Endothelial cell of umbilical vein (primary cell): ENCODE measurements around the gene MRPS26. TPM values are rescaled to one million over a fixed set of nuclear protein-coding genes. Genes with fewer than 3 reads are reported as not detected.

Experiments
- BruUV-seq: library from RNA; stranded (reverse); fragments of 400-500 nt; replicated peaks from 2 replicates; lab custom pipeline; 2021; lab: Mats Ljungman, UMichigan
- CTCF ChIA-PET: fragments of 300-600, 350-600 bp; sonication (Branson Sonifier 250); formaldehyde crosslinking; loops from one replicate; lab custom pipeline; 2021; ENCODE audit warnings: antibody characterized with exemption, inconsistent platforms; lab: Charles Lee
- POLR2A ChIA-PET: fragments of 300-600, 350-600 bp; sonication (Branson Sonifier 250); formaldehyde crosslinking; loops from one replicate; lab custom pipeline; 2021; ENCODE audit warnings: antibody characterized with exemption, inconsistent platforms; lab: Charles Lee
- DNase-seq: peaks from one replicate; pipeline ENCODE4 v3.0.0-alpha.2; 2011; ENCODE audit warnings: low read depth, low spot score
- FAIRE-seq: peaks from 2 replicates; lab custom pipeline; 2011; peaks lifted over from hg19 to GRCh38; lab: Jason Lieb, UNC
- H2AFZ ChIP-seq: 2 replicates; pipeline ENCODE4 v1.6.0; 2012; ENCODE audit warnings: low read depth, low read length, control low read depth, inconsistent platforms
- H3K27ac ChIP-seq: 2 replicates; pipeline ENCODE4 v1.5.1; 2011; ENCODE audit warnings: low read depth, mild to moderate bottlenecking, control low read depth, low read length, moderate library complexity; ENCODE audit not compliant: insufficient read depth
- H3K27me3 ChIP-seq, 2 experiments: 2 replicates each; pipeline versions ENCODE4 v1.6.0 to v1.6.1; 2011; ENCODE audit warnings: low read length in 2 of 2, mixed read lengths in 1 of 2; ENCODE audit not compliant: control insufficient read depth in 2 of 2, insufficient read depth in 2 of 2
- H3K36me3 ChIP-seq, 2 experiments: 2 replicates in 1 of 2; 3 replicates in 1 of 2; pipeline ENCODE4 v1.5.1; 2011; ENCODE audit warnings: low read length in 2 of 2, mild to moderate bottlenecking in 1 of 2, moderate library complexity in 1 of 2; ENCODE audit not compliant: control insufficient read depth in 2 of 2, insufficient read depth in 2 of 2; ENCODE audit errors: extremely low read depth in 1 of 2
- H3K4me1 ChIP-seq: 3 replicates; pipeline ENCODE4 v1.5.1; 2011; ENCODE audit warnings: mild to moderate bottlenecking, low read length; ENCODE audit not compliant: control insufficient read depth, insufficient read depth; ENCODE audit errors: extremely low read depth
- H3K4me2 ChIP-seq: 2 replicates; pipeline ENCODE4 v1.6.1; 2011; ENCODE audit warnings: low read length, control low read depth, mixed read lengths; ENCODE audit not compliant: insufficient read depth
- H3K4me3 ChIP-seq, 3 experiments: fragments of 200-600 bp in 1 of 3; sonication (generic), shearing (Covaris generic) in 1 of 3; replicated peaks in 1 of 3; 2 replicates each; pipeline ENCODE4 v1.5.1; 2011 to 2016; ENCODE audit warnings: control low read depth in 3 of 3, low read length in 3 of 3, mild to moderate bottlenecking in 2 of 3, inconsistent platforms in 1 of 3, low read depth in 1 of 3, moderate library complexity in 1 of 3; ENCODE audit not compliant: insufficient read depth in 1 of 3
- H3K79me2 ChIP-seq: 2 replicates; pipeline ENCODE4 v1.6.0; 2012; ENCODE audit warnings: low read length, inconsistent platforms; ENCODE audit not compliant: control insufficient read depth, insufficient read depth
- H3K9ac ChIP-seq: replicated peaks from 2 replicates; pipeline ENCODE3; 2011; ENCODE audit warnings: low read length, control low read depth; ENCODE audit not compliant: insufficient read depth; ENCODE audit errors: extremely low read depth
- H3K9me1 ChIP-seq: replicated peaks from 3 replicates; pipeline ENCODE4 v1.6.0; 2011; ENCODE audit warnings: mild to moderate bottlenecking, low read length; ENCODE audit not compliant: control insufficient read depth, insufficient read depth; ENCODE audit errors: extremely low read depth
- H3K9me3 ChIP-seq: replicated peaks from 2 replicates; pipeline ENCODE4 v1.5.1; 2012; ENCODE audit warnings: low read length, inconsistent platforms; ENCODE audit not compliant: control insufficient read depth, insufficient read depth
- H4K20me1 ChIP-seq: replicated peaks from 2 replicates; pipeline ENCODE3; 2011; ENCODE audit warnings: mild to moderate bottlenecking, low read length; ENCODE audit not compliant: control insufficient read depth, insufficient read depth; ENCODE audit errors: extremely low read depth
- EZH2 ChIP-seq: IDR thresholded peaks from 2 replicates; pipeline ENCODE4 v1.6.1; 2012; ENCODE audit warnings: borderline replicate concordance, low read depth, mild to moderate bottlenecking, moderate library complexity, low read length, inconsistent platforms; ENCODE audit not compliant: severe bottlenecking
- FOS ChIP-seq: IDR thresholded peaks from 2 replicates; pipeline ENCODE4 v1.6.1; 2011; ENCODE audit warnings: mild to moderate bottlenecking, low read length, moderate library complexity, borderline replicate concordance; ENCODE audit not compliant: insufficient read depth
- GATA2 ChIP-seq: IDR thresholded peaks from 2 replicates; pipeline ENCODE4 v1.7.0; 2011; ENCODE audit warnings: low read depth, mild to moderate bottlenecking, moderate library complexity, mixed read lengths, low read length; ENCODE audit not compliant: insufficient read length, insufficient read depth
- JUN ChIP-seq: IDR thresholded peaks from 2 replicates; pipeline ENCODE4 v1.6.1; 2011; ENCODE audit warnings: borderline replicate concordance, low read depth; ENCODE audit not compliant: insufficient read length, insufficient read depth
- MYC ChIP-seq: IDR thresholded peaks from one replicate; pipeline ENCODE4 v1.6.1; 2011; ENCODE audit warnings: mild to moderate bottlenecking, low read depth, low read length
- POLR2A ChIP-seq: IDR thresholded peaks from 2 replicates; pipeline ENCODE4 v1.6.1; 2012; ENCODE audit warnings: low read depth, mild to moderate bottlenecking, control low read depth, low read length
- POLR2AphosphoS5 ChIP-seq: IDR thresholded peaks from 2 replicates; pipeline ENCODE4 v1.6.1; 2012; ENCODE audit warnings: low read depth, mild to moderate bottlenecking, control low read depth, low read length, moderate library complexity; ENCODE audit not compliant: insufficient read depth
- dilution Hi-C: fragments of 300-500 bp; cut with MboI; formaldehyde crosslinking; loops from one replicate; pipeline ENCODE4 v1.15.0; 2019; ENCODE audit warnings: low sequenced_read_pairs; ENCODE audit not compliant: extremely low pct_ligation_motif_present
- intact Hi-C: fragments of 100-400 bp; cut with micrococcal nuclease; formaldehyde crosslinking; loops from one replicate; pipeline ENCODE4 v1.10.0; 2022
- polyA plus RNA-seq, 4 experiments: library from polyadenylated mRNA; depleted of rRNA in 3 of 4; stranded (reverse) in 3 of 4; unstranded in 1 of 4; fragments of >200 nt; gene quantifications; 2 replicates each; pipeline versions ENCODE4 v1.2.1 to v1.2.3, GENCODE V29; 2011 to 2012; ENCODE audit warnings: missing spikeins in 1 of 4
- total RNA-seq: library from RNA; stranded (reverse); gene quantifications from 2 replicates; pipeline ENCODE4 v1.2.3, GENCODE V29; 2021
- TF ChIP-seq, protein P1 (sequence below): IDR thresholded peaks from 2 replicates; pipeline ENCODE4 v1.6.1; 2011; ENCODE audit not compliant: insufficient read depth, insufficient read length
- TF ChIP-seq, protein P2 (sequence below), 2 donors: IDR thresholded peaks; 1 replicate in 1 of 2; 2 replicates in 1 of 2; pipeline ENCODE4 v1.5.1; 2011; ENCODE audit warnings: low read length in 2 of 2, mild to moderate bottlenecking in 2 of 2, moderate library complexity in 2 of 2, control low read depth in 1 of 2, inconsistent platforms in 1 of 2, low read depth in 1 of 2; ENCODE audit not compliant: insufficient read depth in 1 of 2; ENCODE audit errors: extremely low read depth in 1 of 2

Gene MRPS26
- total and polyA plus RNA-seq, 2 donors (not counting 3 experiments of a cell fraction or from before 2014, with no cell fraction given), result 41.0 to 43.9 TPM

DNA sequence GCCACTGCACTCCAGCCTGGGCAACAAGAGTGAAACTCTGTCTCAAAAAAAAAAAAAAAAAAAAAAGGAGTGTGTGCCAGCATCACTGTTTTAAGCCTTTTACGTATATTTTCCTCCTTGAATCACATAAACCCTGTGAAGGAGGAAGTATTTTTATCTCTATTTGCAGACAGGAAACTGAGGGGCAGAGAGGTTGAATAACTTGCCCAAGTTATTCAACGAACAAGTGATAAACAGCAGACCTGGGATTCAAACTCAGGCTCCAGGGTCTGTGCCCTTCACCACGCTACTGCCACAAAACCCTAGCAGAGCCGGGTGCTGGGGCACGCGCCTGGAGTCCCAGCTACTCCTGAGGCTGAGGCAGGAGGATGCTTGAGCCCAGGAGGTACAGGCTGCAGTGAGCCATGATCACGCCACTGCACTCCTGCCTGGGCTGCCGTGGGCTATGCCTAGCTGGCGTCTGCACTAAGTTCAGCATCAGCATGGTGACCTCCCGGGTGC is 48.1 kb downstream of the MRPS26 start:
- H3K79me2 ChIP-seq, result no peaks in the 10 kb centered on the region
- dilution Hi-C loops (no loop called here), intact Hi-C loops (no loop called here)
- H3K9me1 ChIP-seq, result no peaks in the 10 kb centered on the region
- H3K9ac ChIP-seq, result no peak overlapping the region
- DNase-seq, result peak; percentile 79
- no peaks in the 10 kb centered on the region for H4K20me1 ChIP-seq
- peaks cover 6% of the 10 kb centered on the region for H3K4me1 ChIP-seq
- H3K27me3 ChIP-seq, result peaks cover 0 to 6% of the 10 kb centered on the region in 2 experiments
- ChIA-PET POLR2A (interaction anchor here (0.7 kb wide), 1 partner anchor 69 kb away, joined by 3 read pairs; no protein-coding TSS in a partner anchor), CTCF (interaction anchor here (0.7 to 1.4 kb wide), 3 partner anchors 20 to 313 kb away, joined by 3 to 4 read pairs (median 4); no protein-coding TSS in a partner anchor)
- no peak overlapping the region for H3K4me3 ChIP-seq
- no peaks in the 10 kb centered on the region for H3K36me3 ChIP-seq
- H2AFZ ChIP-seq, result no peak overlapping the region
- TF ChIP-seq, protein P1, sequence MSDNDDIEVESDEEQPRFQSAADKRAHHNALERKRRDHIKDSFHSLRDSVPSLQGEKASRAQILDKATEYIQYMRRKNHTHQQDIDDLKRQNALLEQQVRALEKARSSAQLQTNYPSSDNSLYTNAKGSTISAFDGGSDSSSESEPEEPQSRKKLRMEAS, result no peak
- TF ChIP-seq EZH2 (no peak), FOS (no peak), MYC (no peak)
- no peak overlapping the region for H3K27ac ChIP-seq
- H3K4me2 ChIP-seq, result no peak overlapping the region
- BruUV-seq, result no TSS peak
- H3K9me3 ChIP-seq, result no peaks in the 10 kb centered on the region
- FAIRE-seq, result peak; percentile 81

DNA sequence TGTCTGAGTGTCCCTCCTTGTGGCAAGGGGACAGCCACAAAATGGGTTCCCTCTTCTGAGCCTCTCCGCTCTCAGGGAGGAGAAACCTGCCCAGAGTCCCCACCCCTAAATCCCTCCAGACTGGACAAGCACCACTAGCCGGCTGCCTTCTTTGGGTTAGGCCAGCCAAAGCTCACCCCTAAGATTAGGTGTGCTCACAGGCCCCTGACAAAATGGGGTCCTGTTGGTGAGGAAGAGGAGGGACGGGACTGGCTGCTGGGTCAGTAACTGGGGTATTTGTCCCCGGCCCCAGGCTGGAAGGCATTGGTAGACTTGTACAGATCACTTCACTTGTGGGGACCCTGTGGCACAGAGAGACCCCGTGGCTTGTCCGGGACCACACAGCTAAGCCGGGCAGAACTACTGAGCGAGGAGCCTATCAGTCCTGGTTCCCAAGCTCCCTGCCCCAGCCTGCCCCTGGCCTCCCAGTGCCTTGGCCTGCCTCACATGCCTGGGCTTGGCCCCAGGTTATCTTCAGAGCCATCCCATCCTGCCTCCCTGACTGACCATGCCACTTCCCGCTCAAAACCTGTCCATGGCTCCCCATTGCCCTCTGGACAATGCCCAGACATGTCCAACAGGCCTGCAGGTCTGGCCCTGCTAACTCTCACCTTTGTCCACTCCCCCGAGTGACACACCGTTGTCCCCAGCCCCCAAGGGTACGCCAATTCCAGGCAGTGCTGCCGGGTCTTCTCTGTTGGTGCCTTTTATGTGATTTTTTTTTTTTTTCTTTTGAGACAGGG is 49.2 kb downstream of the MRPS26 start:
- H3K9ac ChIP-seq, result no peak overlapping the region
- no peak for FAIRE-seq
- H4K20me1 ChIP-seq, result no peaks in the 10 kb centered on the region
- intact Hi-C loops, result no loop called here
- no peak overlapping the region for H3K27ac ChIP-seq
- dilution Hi-C loops, result no loop called here
- BruUV-seq, result no TSS peak
- TF ChIP-seq FOS (no peak), EZH2 (no peak), POLR2A (no peak), GATA2 (no peak), POLR2AphosphoS5 (no peak), MYC (no peak), JUN (no peak)
- TF ChIP-seq, protein P1, result no peak
- TF ChIP-seq, protein P2, sequence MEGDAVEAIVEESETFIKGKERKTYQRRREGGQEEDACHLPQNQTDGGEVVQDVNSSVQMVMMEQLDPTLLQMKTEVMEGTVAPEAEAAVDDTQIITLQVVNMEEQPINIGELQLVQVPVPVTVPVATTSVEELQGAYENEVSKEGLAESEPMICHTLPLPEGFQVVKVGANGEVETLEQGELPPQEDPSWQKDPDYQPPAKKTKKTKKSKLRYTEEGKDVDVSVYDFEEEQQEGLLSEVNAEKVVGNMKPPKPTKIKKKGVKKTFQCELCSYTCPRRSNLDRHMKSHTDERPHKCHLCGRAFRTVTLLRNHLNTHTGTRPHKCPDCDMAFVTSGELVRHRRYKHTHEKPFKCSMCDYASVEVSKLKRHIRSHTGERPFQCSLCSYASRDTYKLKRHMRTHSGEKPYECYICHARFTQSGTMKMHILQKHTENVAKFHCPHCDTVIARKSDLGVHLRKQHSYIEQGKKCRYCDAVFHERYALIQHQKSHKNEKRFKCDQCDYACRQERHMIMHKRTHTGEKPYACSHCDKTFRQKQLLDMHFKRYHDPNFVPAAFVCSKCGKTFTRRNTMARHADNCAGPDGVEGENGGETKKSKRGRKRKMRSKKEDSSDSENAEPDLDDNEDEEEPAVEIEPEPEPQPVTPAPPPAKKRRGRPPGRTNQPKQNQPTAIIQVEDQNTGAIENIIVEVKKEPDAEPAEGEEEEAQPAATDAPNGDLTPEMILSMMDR (IDR thresholded peaks at IDR 0.05; ENCODE audit: extremely low read depth in 1 of 2, insufficient read depth in 1 of 2, low read depth in 1 of 2, low read length in 2 of 2), result no peak
- no peak for DNase-seq
- no peaks in the 10 kb centered on the region for H3K9me3 ChIP-seq
- H3K4me1 ChIP-seq, result peaks cover 6% of the 10 kb centered on the region
- no peaks in the 10 kb centered on the region for H3K9me1 ChIP-seq
- CTCF ChIA-PET, result interaction anchor here (1.4 kb wide), 2 partner anchors 19 to 41 kb away, joined by 3 to 4 read pairs; no protein-coding TSS in a partner anchor
- POLR2A ChIA-PET, result no interaction called here
- H3K4me3 ChIP-seq, result no peak overlapping the region
- H3K36me3 ChIP-seq, result no peaks in the 10 kb centered on the region
- no peak overlapping the region for H3K4me2 ChIP-seq
- peaks cover 0 to 6% of the 10 kb centered on the region in 2 experiments for H3K27me3 ChIP-seq
- H3K79me2 ChIP-seq, result no peaks in the 10 kb centered on the region
- H2AFZ ChIP-seq, result peak overlapping the region; percentile 47
